Mucosa of descending colon (tissue), 3 donors: ENCODE measurements around the gene FNDC3B. TPM values are rescaled to one million over a fixed set of nuclear protein-coding genes. Genes with fewer than 3 reads are reported as not detected.

Experiments used
- ATAC-seq: fragments of 200-7000 bp; cut with Tn5 transposase; one replicate; pipeline ENCODE4 v1.9.1; 2020; ENCODE audit warnings: mild to moderate bottlenecking, moderate library complexity
- DNase-seq, 3 donors: peaks; one replicate each; pipeline ENCODE4 v3.0.0-alpha.2; 2020
- H3K36me3 ChIP-seq: fragments of 200-600 bp; one replicate; pipeline ENCODE4 v1.8.0; 2021; ENCODE audit warnings: low read depth, mild to moderate bottlenecking
- H3K4me1 ChIP-seq: fragments of 200-600 bp; one replicate; pipeline ENCODE4 v1.8.0; 2021; ENCODE audit warnings: low read depth, mild to moderate bottlenecking
- H3K4me3 ChIP-seq: fragments of 200-600 bp; one replicate; pipeline ENCODE4 v1.8.0; 2021; ENCODE audit warnings: mild to moderate bottlenecking
- H3K9me3 ChIP-seq: fragments of 200-600 bp; one replicate; pipeline ENCODE4 v1.8.0; 2021; ENCODE audit warnings: mild to moderate bottlenecking
- CTCF ChIP-seq: fragments of 200-600 bp; IDR thresholded peaks from one replicate; pipeline ENCODE4 v1.8.0; 2022; ENCODE audit warnings: antibody characterized with exemption, mild to moderate bottlenecking
- intact Hi-C, 2 donors: fragments of 100-400 bp; cut with DNase I in 1 of 2; cut with micrococcal nuclease in 1 of 2; formaldehyde crosslinking; loops; one replicate each; pipeline versions ENCODE4 v1.11.0 to v1.11.1; 2022; cut with DNase I, micrococcal nuclease
- total RNA-seq, 3 donors: library from RNA; stranded (reverse); fragmentation: NEBNext Ultra II Directional in 2 of 3; extraction: Animal tissue kit (Norgen Biotek cat#: 25700) in 2 of 3; gene quantifications; one replicate each; pipeline versions ENCODE4 v1.2.1 to v1.2.4, GENCODE V29; 2021 to 2023
- donor health status: DM: no; HTN: no; CAD: no; lungs with moderate emphysema.
- donor health status: DM: no; HTN: no; CAD: no.
- donor health status: DM: no; HTN: yes; CAD: no.

Gene FNDC3B
- total RNA-seq, 3 donors from 2014 or later = 107 to 132 (median 126) TPM

DNA sequence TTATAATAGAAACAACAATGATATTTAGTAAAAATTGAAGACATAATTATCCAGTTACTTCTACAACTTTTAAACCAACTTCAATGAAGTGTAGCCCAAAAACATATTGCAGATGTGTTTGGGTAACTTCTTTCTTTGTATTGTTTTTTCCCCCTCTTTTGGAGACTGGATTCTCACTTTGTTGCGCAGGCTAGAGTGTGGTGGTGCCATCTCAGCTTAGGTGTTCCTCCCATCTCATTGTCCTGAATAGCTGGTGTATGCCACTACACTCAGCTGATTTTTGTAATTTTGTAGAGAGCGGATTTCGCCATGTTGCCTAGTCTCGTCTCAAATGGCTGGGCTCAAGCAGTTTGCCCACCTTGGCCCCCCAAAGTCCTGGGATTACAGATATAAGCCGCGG is 148.1 kb downstream of the FNDC3B start:
- DNase-seq = no peak
- H3K4me3 ChIP-seq = no peak overlapping the region
- H3K36me3 ChIP-seq = no peaks in the 10 kb centered on the region
- H3K9me3 ChIP-seq = no peaks in the 10 kb centered on the region
- H3K4me1 ChIP-seq = peaks cover 2% of the 10 kb centered on the region
- no peak for TF ChIP-seq CTCF
- intact Hi-C loops = no loop called here
- ATAC-seq = no peak

- DNase-seq (no peak), ATAC-seq (no peak)
- Histone ChIP-seq H3K4me3 (no peak overlapping the region), H3K36me3 (no peaks in the 10 kb centered on the region), H3K4me1 (no peaks in the 10 kb centered on the region), H3K9me3 (no peaks in the 10 kb centered on the region)
- intact Hi-C loops = no loop called here
- TF ChIP-seq CTCF = no peak
Measured at GRCh38 chr3:172188511-172188910, 149.1 kb downstream of the FNDC3B start.

DNA sequence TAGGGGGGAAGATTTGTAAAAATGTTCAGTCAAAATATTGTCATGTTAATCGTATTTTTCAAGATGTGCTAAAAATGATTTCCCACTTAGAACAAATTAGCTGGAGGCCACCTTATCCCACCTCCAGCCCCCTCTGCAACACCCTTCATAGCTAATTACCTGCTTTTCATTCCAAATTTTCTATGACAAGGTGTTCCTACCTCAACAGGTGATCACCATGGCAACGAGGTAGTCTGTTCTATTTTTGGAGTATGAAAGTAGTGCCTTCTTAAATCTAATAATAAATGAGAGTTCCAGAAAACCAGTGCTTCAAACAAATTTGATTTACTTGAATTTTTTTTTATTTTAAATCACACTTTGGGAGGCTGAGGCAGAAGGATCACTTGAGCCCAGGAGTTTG is 149.8 kb downstream of the FNDC3B start:
- Histone ChIP-seq H3K36me3 (no peaks in the 10 kb centered on the region), H3K9me3 (no peaks in the 10 kb centered on the region), H3K4me1 (no peaks in the 10 kb centered on the region), H3K4me3 (no peak overlapping the region)
- intact Hi-C loops = no loop called here
- ATAC-seq (no peak), DNase-seq (no peak)
- no peak for TF ChIP-seq CTCF

- H3K4me3 ChIP-seq = no peak overlapping the region
- DNase-seq (no peak), ATAC-seq (no peak)
- H3K36me3 ChIP-seq = no peaks in the 10 kb centered on the region
- H3K9me3 ChIP-seq = no peaks in the 10 kb centered on the region
- no peaks in the 10 kb centered on the region for H3K4me1 ChIP-seq
- intact Hi-C loops = no loop called here
- TF ChIP-seq CTCF = no peak
Measured at GRCh38 chr3:172189987-172190603, 150.7 kb downstream of the FNDC3B start.

GRCh38 chr3:172190980-172191379 is 151.6 kb downstream of the FNDC3B start:
- no peaks in the 10 kb centered on the region for H3K9me3 ChIP-seq
- H3K36me3 ChIP-seq = no peaks in the 10 kb centered on the region
- intact Hi-C loops = no loop called here
- DNase-seq = no peak
- ATAC-seq = no peak
- H3K4me1 ChIP-seq = no peaks in the 10 kb centered on the region
- no peak for TF ChIP-seq CTCF
- no peak overlapping the region for H3K4me3 ChIP-seq

GRCh38 chr3:172191629-172192028 is 152.3 kb downstream of the FNDC3B start:
- Histone ChIP-seq H3K4me3 (no peak overlapping the region), H3K9me3 (no peaks in the 10 kb centered on the region), H3K36me3 (no peaks in the 10 kb centered on the region), H3K4me1 (no peaks in the 10 kb centered on the region)
- intact Hi-C loops = no loop called here
- no peak for DNase-seq
- TF ChIP-seq CTCF = no peak
- ATAC-seq = no peak
